ENCODE data around the gene CCDC88C. TPM values are rescaled to one million over a fixed set of nuclear protein-coding genes. Genes with fewer than 3 reads are reported as not detected.
A peak's percentile ranks its signal among the peaks of the same experiment; 100 is the strongest.
"Not testable (repeated sequence)": the region's sequence is repeated elsewhere in the genome, so short reads cannot be mapped to it uniquely, and the experiment has no call there.

The CCDC88C gene
- total RNA-seq, 6 donors from 2014 or later, result 33.1 to 119 (median 54.5) TPM

- WGBS, 2 donors, result 81 to 86% methylated on average over 10 to 14 of the region's 14 CpGs
- H3K4me3 ChIP-seq, result no peak overlapping the region
- no peaks in the 10 kb centered on the region for H3K27me3 ChIP-seq
- H3K4me1 ChIP-seq, result peaks cover 32 to 74% (median 58%) of the 10 kb centered on the region in 4 donors
- ATAC-seq (ENCODE audit: low FRiP score in 2 of 2), result no peak
- peaks cover 0 to 18% (median 5%) of the 10 kb centered on the region in 4 donors for H3K36me3 ChIP-seq
- DNase-seq, result no peak
- H3K9me3 ChIP-seq, result peaks cover 0 to 5% (median 0%) of the 10 kb centered on the region in 4 donors
- peak overlapping the region in 1 of 4 donors; percentile 35 for H3K27ac ChIP-seq
- TF ChIP-seq CTCF (IDR thresholded peaks at IDR 0.05) (no peak), EP300 (IDR thresholded peaks at IDR 0.05) (no peak)
Observed at GRCh38 chr14:91228112-91229004, 189.3 kb downstream of the CCDC88C start.

GRCh38 chr14:91227183-91227628 lies 190.4 kb downstream of the CCDC88C start:
- Histone ChIP-seq H3K9me3 (peaks cover 0 to 5% (median 0%) of the 10 kb centered on the region in 4 donors), H3K36me3 (peaks cover 0 to 18% (median 5%) of the 10 kb centered on the region in 4 donors), H3K4me1 (peaks cover 29 to 75% (median 55%) of the 10 kb centered on the region in 4 donors), H3K27ac (peak overlapping the region in 2 of 4 donors; percentile 5 to 14), H3K4me3 (no peak overlapping the region), H3K27me3 (no peaks in the 10 kb centered on the region)
- TF ChIP-seq POLR2A (IDR thresholded peaks at IDR 0.05), result no peak
- no peak for TF ChIP-seq POLR2AphosphoS5 (IDR thresholded peaks at IDR 0.05)
- TF ChIP-seq EP300 (IDR thresholded peaks at IDR 0.05), result no peak
- TF ChIP-seq CTCF (IDR thresholded peaks at IDR 0.05), result no peak
- ATAC-seq (ENCODE audit: low FRiP score in 2 of 2) (no peak), DNase-seq (no peak)
- 86 to 92% methylated on average over 7 of the region's 7 CpGs for WGBS, 2 donors

GRCh38 chr14:91226360-91226759 lies 191.3 kb downstream of the CCDC88C start:
- not testable (repeated sequence) for H3K4me3 ChIP-seq; H3K9me3 ChIP-seq; DNase-seq; H3K27ac ChIP-seq; H3K27me3 ChIP-seq; ATAC-seq (ENCODE audit: low FRiP score in 2 of 2)
- peaks cover 30 to 74% (median 54%) of the 10 kb centered on the region in 4 donors for H3K4me1 ChIP-seq
- peaks cover 0 to 18% (median 5%) of the 10 kb centered on the region in 4 donors for H3K36me3 ChIP-seq
- 79 to 85% methylated on average over 4 of the region's 4 CpGs for WGBS, 2 donors

GRCh38 chr14:91225025-91225424 lies 192.6 kb downstream of the CCDC88C start:
- peaks cover 40 to 74% (median 56%) of the 10 kb centered on the region in 4 donors for H3K4me1 ChIP-seq
- peak in 1 of 2 donors; percentile 39 for ATAC-seq (ENCODE audit: low FRiP score in 2 of 2)
- DNase-seq, result no peak
- 70 to 82% methylated on average over 7 of the region's 7 CpGs for WGBS, 2 donors
- H3K36me3 ChIP-seq, result peaks cover 0 to 18% (median 5%) of the 10 kb centered on the region in 4 donors
- no peak overlapping the region for H3K4me3 ChIP-seq
- no peaks in the 10 kb centered on the region for H3K27me3 ChIP-seq
- no peaks in the 10 kb centered on the region for H3K9me3 ChIP-seq
- H3K27ac ChIP-seq, result peak overlapping the region in 3 of 4 donors; percentile 8 to 58 (median 35)
- peak in 1 of 2 donors; percentile 24 for TF ChIP-seq POLR2AphosphoS5 (IDR thresholded peaks at IDR 0.05)
- no peak for TF ChIP-seq EP300 (IDR thresholded peaks at IDR 0.05)

- WGBS, 2 donors, result 87 to 90% methylated on average over 1 of the region's 1 CpG
- peaks cover 38 to 76% (median 57%) of the 10 kb centered on the region in 4 donors for H3K4me1 ChIP-seq
- peak overlapping the region; percentile 41 to 82 (median 62) for H3K27ac ChIP-seq
- no peaks in the 10 kb centered on the region for H3K9me3 ChIP-seq
- TF ChIP-seq POLR2A (IDR thresholded peaks at IDR 0.05), result no peak
- no peak for TF ChIP-seq POLR2AphosphoS5 (IDR thresholded peaks at IDR 0.05)
- no peak for TF ChIP-seq CTCF (IDR thresholded peaks at IDR 0.05)
- no peak for TF ChIP-seq EP300 (IDR thresholded peaks at IDR 0.05)
- DNase-seq (no peak), ATAC-seq (ENCODE audit: low FRiP score in 2 of 2) (no peak)
- H3K4me3 ChIP-seq, result no peak overlapping the region
- peaks cover 0 to 18% (median 5%) of the 10 kb centered on the region in 4 donors for H3K36me3 ChIP-seq
- H3K27me3 ChIP-seq, result no peaks in the 10 kb centered on the region
Observed at GRCh38 chr14:91223028-91223783, 194.4 kb downstream of the CCDC88C start.

Other genes starting within 250 kb of the CCDC88C start
- gene GPR68, start 173.1 kb downstream of the CCDC88C start, total RNA-seq, result 1 to 10 TPM; 1.2 to 8.4 (median 3.3) TPM
- gene PPP4R3A, start 92.5 kb upstream of the CCDC88C start, total RNA-seq, result 100 to 1,000 TPM in 1 of 6 donors, 10 to 100 TPM in 5; 67.9 to 111 (median 77.0) TPM

Data from upper lobe of left lung (tissue), 6 donors.